Trophoblast cell (in vitro differentiated cells and primary cell): ENCODE results near the gene OR2A25.
"Not testable (repeated sequence)": the region's sequence is repeated elsewhere in the genome, so short reads cannot be mapped to it uniquely, and the experiment has no call there.

Experiments used
- DNase-seq, 2 donors: peaks; one replicate each; pipeline ENCODE4 v3.0.0-alpha.2; 2016
- H2AFZ ChIP-seq: 2 replicates; pipeline ENCODE4 v1.6.1; 2013; ENCODE audit warnings: low read length, moderate library complexity, mild to moderate bottlenecking; ENCODE audit not compliant: insufficient read depth, poor library complexity
- H2AK5ac ChIP-seq: 2 replicates; pipeline ENCODE4 v1.6.1; 2013; ENCODE audit warnings: mild to moderate bottlenecking, low read length
- H2BK120ac ChIP-seq: 2 replicates; pipeline ENCODE4 v1.6.1; 2013; ENCODE audit warnings: low read length, mild to moderate bottlenecking, moderate library complexity; ENCODE audit not compliant: insufficient read depth, poor library complexity
- H2BK12ac ChIP-seq: 2 replicates; pipeline ENCODE4 v1.6.1; 2013; ENCODE audit warnings: mild to moderate bottlenecking, low read length, moderate library complexity
- H2BK5ac ChIP-seq: 2 replicates; pipeline ENCODE4 v1.6.1; 2013; ENCODE audit warnings: low read length, low read depth, moderate library complexity, mild to moderate bottlenecking; ENCODE audit not compliant: poor library complexity
- H3K14ac ChIP-seq: 2 replicates; pipeline ENCODE4 v1.6.1; 2013; ENCODE audit warnings: mild to moderate bottlenecking, low read length
- H3K18ac ChIP-seq: 2 replicates; pipeline ENCODE4 v1.6.1; 2013; ENCODE audit warnings: mild to moderate bottlenecking, low read length
- H3K23ac ChIP-seq: 2 replicates; pipeline ENCODE4 v1.6.1; 2013; ENCODE audit warnings: low read length
- H3K27ac ChIP-seq: 2 replicates; pipeline ENCODE4 v1.5.1; 2013; ENCODE audit warnings: low read depth, mild to moderate bottlenecking, inconsistent platforms, low read length, moderate library complexity
- H3K27me3 ChIP-seq: 2 replicates; pipeline ENCODE4 v1.6.1; 2013; ENCODE audit warnings: inconsistent platforms, mild to moderate bottlenecking, low read length, moderate library complexity; ENCODE audit not compliant: insufficient read depth
- H3K36me3 ChIP-seq, 2 experiments: 1 replicate in 1 of 2; 2 replicates in 1 of 2; pipeline ENCODE4 v1.6.1; 2013; ENCODE audit warnings: low read length in 2 of 2, mild to moderate bottlenecking in 2 of 2, moderate library complexity in 1 of 2; ENCODE audit not compliant: insufficient read depth in 2 of 2, control insufficient read depth in 1 of 2
- H3K4ac ChIP-seq: 2 replicates; pipeline ENCODE4 v1.6.1; 2013; ENCODE audit warnings: low read depth, mild to moderate bottlenecking, low read length, moderate library complexity
- H3K4me1 ChIP-seq, 2 experiments: 1 replicate in 1 of 2; 2 replicates in 1 of 2; pipeline ENCODE4 v1.6.1; 2013; ENCODE audit warnings: low read length in 2 of 2, mild to moderate bottlenecking in 2 of 2, moderate library complexity in 1 of 2; ENCODE audit not compliant: insufficient read depth in 2 of 2, control insufficient read depth in 1 of 2
- H3K4me2 ChIP-seq: 2 replicates; pipeline ENCODE4 v1.6.1; 2013; ENCODE audit warnings: inconsistent platforms, mild to moderate bottlenecking, low read length, moderate library complexity
- H3K4me3 ChIP-seq: 2 replicates; pipeline ENCODE4 v1.5.1; 2013; ENCODE audit warnings: mild to moderate bottlenecking, low read depth, low read length, inconsistent platforms
- H3K79me1 ChIP-seq: one replicate; pipeline ENCODE4 v1.6.1; 2013; ENCODE audit warnings: low read length
- H3K79me2 ChIP-seq: 2 replicates; pipeline ENCODE4 v1.6.1; 2013; ENCODE audit warnings: low read length, mild to moderate bottlenecking; ENCODE audit not compliant: control insufficient read depth, insufficient read depth, poor library complexity
- H3K9ac ChIP-seq: 2 replicates; pipeline ENCODE4 v1.6.1; 2013; ENCODE audit warnings: mild to moderate bottlenecking, low read length
- H3K9me3 ChIP-seq: 2 replicates; pipeline ENCODE4 v1.6.1; 2013; ENCODE audit warnings: low read depth, mild to moderate bottlenecking, control low read depth, inconsistent platforms, low read length; ENCODE audit not compliant: insufficient read depth
- H4K12ac ChIP-seq: 2 replicates; pipeline ENCODE4 v1.6.1; 2013; ENCODE audit warnings: low read depth, mild to moderate bottlenecking, low read length, moderate library complexity
- H4K8ac ChIP-seq: 2 replicates; pipeline ENCODE4 v1.6.1; 2013; ENCODE audit warnings: low read depth, mild to moderate bottlenecking, low read length, moderate library complexity
- H4K91ac ChIP-seq: one replicate; pipeline ENCODE4 v1.6.1; 2013; ENCODE audit warnings: low read depth, mild to moderate bottlenecking, low read length, moderate library complexity
- WGBS: extraction: QIAGEN DNeasy Blood & Tissue Kit; methylation state at CpG from one replicate; pipeline ENCODE4 v1.1.7; 2013; ENCODE audit warnings: missing lambda C conversion rate; ENCODE audit not compliant: insufficient read length, insufficient coverage; ENCODE audit errors: extremely low coverage; 5-methylcytosine and 5-hydroxymethylcytosine counted together

The OR2A25 gene

GRCh38 chr7:144049491-144049890 is 20.1 kb upstream of the OR2A25 start:
- Histone ChIP-seq H2BK12ac (no peak overlapping the region), H2AK5ac (no peak overlapping the region), H3K4me2 (no peak overlapping the region), H4K12ac (no peak overlapping the region), H3K4me1 (no peaks in the 10 kb centered on the region), H3K14ac (no peak overlapping the region), H4K8ac (no peak overlapping the region), H3K18ac (no peak overlapping the region), H3K4ac (no peak overlapping the region), H3K23ac (no peak overlapping the region), H4K91ac (no peak overlapping the region), H3K27me3 (no peaks in the 10 kb centered on the region), H3K27ac (no peak overlapping the region), H2BK5ac (no peak overlapping the region), H3K79me2 (no peaks in the 10 kb centered on the region), H2BK120ac (no peak overlapping the region), H3K36me3 (no peaks in the 10 kb centered on the region), H3K9ac (peak overlapping the region; percentile 58), H2AFZ (no peak overlapping the region), H3K9me3 (no peaks in the 10 kb centered on the region), H3K79me1 (no peaks in the 10 kb centered on the region), H3K4me3 (no peak overlapping the region)
- WGBS, result no CpG with 5 or more reads among the region's 2 CpGs
- no peak for DNase-seq

- no peak overlapping the region for H2AK5ac ChIP-seq
- no peak overlapping the region for H2BK120ac ChIP-seq
- no peaks in the 10 kb centered on the region for H3K79me1 ChIP-seq
- H3K9ac ChIP-seq, result no peak overlapping the region
- no peaks in the 10 kb centered on the region for H3K4me1 ChIP-seq
- H3K4me2 ChIP-seq, result no peak overlapping the region
- no peak overlapping the region for H3K14ac ChIP-seq
- no peak overlapping the region for H3K23ac ChIP-seq
- H2BK5ac ChIP-seq, result no peak overlapping the region
- WGBS, result no CpG with 5 or more reads among the region's 3 CpGs
- no peak for DNase-seq
- no peak overlapping the region for H2AFZ ChIP-seq
- H4K12ac ChIP-seq, result no peak overlapping the region
- no peak overlapping the region for H4K8ac ChIP-seq
- H3K27ac ChIP-seq, result no peak overlapping the region
- H3K4me3 ChIP-seq, result no peak overlapping the region
- H3K27me3 ChIP-seq, result no peaks in the 10 kb centered on the region
- H3K36me3 ChIP-seq, result no peaks in the 10 kb centered on the region
- no peak overlapping the region for H3K18ac ChIP-seq
- no peak overlapping the region for H2BK12ac ChIP-seq
- H4K91ac ChIP-seq, result no peak overlapping the region
- no peak overlapping the region for H3K4ac ChIP-seq
- H3K9me3 ChIP-seq, result no peaks in the 10 kb centered on the region
- H3K79me2 ChIP-seq, result no peaks in the 10 kb centered on the region
Observed at GRCh38 chr7:144050093-144050492, 19.5 kb upstream of the OR2A25 start.

- not testable (repeated sequence) for H3K9me3 ChIP-seq, H3K36me3 ChIP-seq, H2BK120ac ChIP-seq, H3K4me1 ChIP-seq, H3K14ac ChIP-seq, H3K27ac ChIP-seq, H3K4me3 ChIP-seq, H3K4me2 ChIP-seq, H3K79me2 ChIP-seq, H4K8ac ChIP-seq, H2AFZ ChIP-seq, H3K27me3 ChIP-seq, H4K12ac ChIP-seq, DNase-seq, H3K4ac ChIP-seq, H3K9ac ChIP-seq, H2BK5ac ChIP-seq, H3K79me1 ChIP-seq, H3K23ac ChIP-seq, H2BK12ac ChIP-seq, H4K91ac ChIP-seq, H2AK5ac ChIP-seq, H3K18ac ChIP-seq
- no CpG with 5 or more reads among the region's 8 CpGs for WGBS
Observed at GRCh38 chr7:144050884-144051283, 18.7 kb upstream of the OR2A25 start.

DNA sequence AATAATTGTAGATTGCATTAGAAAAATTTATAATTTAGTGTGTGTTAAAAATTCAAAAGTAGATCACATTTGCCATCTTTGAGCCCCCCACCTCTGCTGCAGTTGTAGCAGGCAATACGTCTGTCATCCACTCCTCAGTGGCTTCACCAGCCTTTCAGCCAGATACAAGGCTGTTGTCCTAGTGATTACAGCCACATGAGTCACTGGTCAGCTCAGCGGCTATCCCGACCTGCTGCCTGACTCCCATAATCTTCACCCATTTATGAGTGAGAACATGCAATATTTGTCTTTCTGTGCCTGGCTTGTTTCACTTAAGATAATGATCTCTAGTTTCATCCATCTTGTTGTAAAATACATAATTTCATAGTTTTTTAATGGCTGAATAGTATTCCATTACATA is 11.7 kb upstream of the OR2A25 start:
- Histone ChIP-seq H2BK120ac (no peak overlapping the region), H3K9ac (no peak overlapping the region), H4K8ac (no peak overlapping the region), H3K79me1 (no peaks in the 10 kb centered on the region), H3K23ac (no peak overlapping the region), H3K4me3 (no peak overlapping the region), H3K14ac (no peak overlapping the region), H3K9me3 (peaks cover 2% of the 10 kb centered on the region), H3K18ac (no peak overlapping the region), H2BK12ac (no peak overlapping the region), H4K91ac (no peak overlapping the region), H2BK5ac (no peak overlapping the region), H3K4ac (no peak overlapping the region), H3K4me2 (no peak overlapping the region), H3K36me3 (no peaks in the 10 kb centered on the region), H4K12ac (no peak overlapping the region), H3K27me3 (no peaks in the 10 kb centered on the region), H3K27ac (no peak overlapping the region), H2AK5ac (no peak overlapping the region), H3K79me2 (no peaks in the 10 kb centered on the region), H3K4me1 (no peaks in the 10 kb centered on the region), H2AFZ (no peak overlapping the region)
- peak; percentile 16 to 24 for DNase-seq
- no CpG with 5 or more reads among the region's 3 CpGs for WGBS
